Lower leg skin (tissue), 3 donors: Measurements from ENCODE around the gene POU4F1.

Experiments
- POLR2A ChIP-seq, 2 donors: fragments of 450-650 bp; IDR thresholded peaks; one replicate each; pipeline ENCODE4 v1.6.1; 2016 to 2017; ENCODE audit warnings: antibody characterized with exemption in 2 of 2, mild to moderate bottlenecking in 1 of 2, moderate library complexity in 1 of 2
- TF ChIP-seq, protein P1 (sequence below), 3 donors: fragments of 450-650 bp; IDR thresholded peaks; one replicate each; pipeline ENCODE4 v1.5.1; 2016; ENCODE audit warnings: antibody characterized with exemption in 3 of 3, mild to moderate bottlenecking in 3 of 3, moderate library complexity in 2 of 3

GRCh38 chr13:78625384-78625783, 22.0 kb upstream of the POU4F1 start:
- no peak for TF ChIP-seq POLR2A (IDR thresholded peaks at IDR 0.05)
- TF ChIP-seq, protein P1, sequence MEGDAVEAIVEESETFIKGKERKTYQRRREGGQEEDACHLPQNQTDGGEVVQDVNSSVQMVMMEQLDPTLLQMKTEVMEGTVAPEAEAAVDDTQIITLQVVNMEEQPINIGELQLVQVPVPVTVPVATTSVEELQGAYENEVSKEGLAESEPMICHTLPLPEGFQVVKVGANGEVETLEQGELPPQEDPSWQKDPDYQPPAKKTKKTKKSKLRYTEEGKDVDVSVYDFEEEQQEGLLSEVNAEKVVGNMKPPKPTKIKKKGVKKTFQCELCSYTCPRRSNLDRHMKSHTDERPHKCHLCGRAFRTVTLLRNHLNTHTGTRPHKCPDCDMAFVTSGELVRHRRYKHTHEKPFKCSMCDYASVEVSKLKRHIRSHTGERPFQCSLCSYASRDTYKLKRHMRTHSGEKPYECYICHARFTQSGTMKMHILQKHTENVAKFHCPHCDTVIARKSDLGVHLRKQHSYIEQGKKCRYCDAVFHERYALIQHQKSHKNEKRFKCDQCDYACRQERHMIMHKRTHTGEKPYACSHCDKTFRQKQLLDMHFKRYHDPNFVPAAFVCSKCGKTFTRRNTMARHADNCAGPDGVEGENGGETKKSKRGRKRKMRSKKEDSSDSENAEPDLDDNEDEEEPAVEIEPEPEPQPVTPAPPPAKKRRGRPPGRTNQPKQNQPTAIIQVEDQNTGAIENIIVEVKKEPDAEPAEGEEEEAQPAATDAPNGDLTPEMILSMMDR (IDR thresholded peaks at IDR 0.05) = no peak
